Measurements from ENCODE around the gene CPM. TPM values are rescaled to one million over a fixed set of nuclear protein-coding genes. Genes with fewer than 3 reads are reported as not detected.

The CPM gene
- total RNA-seq, 2 experiments from 2014 or later, result 0.27 to 0.87 TPM

GRCh38 chr12:68967046-68967445 is 34.1 kb upstream of the CPM start:
- Mint-ChIP-seq H3K27me3 (no peaks in the 10 kb centered on the region), H3K4me1 (no peaks in the 10 kb centered on the region), H3K4me3 (no peak overlapping the region), H3K27ac (no peak overlapping the region), H3K36me3 (ENCODE audit: low read depth) (peaks cover 5% of the 10 kb centered on the region), H3K9me3 (peaks cover 14% of the 10 kb centered on the region)
- no peak for DNase-seq
- ChIA-PET POLR2A (no interaction called here), CTCF (interaction anchor here (0.7 to 2.0 kb wide), 4 partner anchors 10 to 75 kb away, joined by 3 to 7 read pairs (median 4); no protein-coding TSS in a partner anchor)

DNA sequence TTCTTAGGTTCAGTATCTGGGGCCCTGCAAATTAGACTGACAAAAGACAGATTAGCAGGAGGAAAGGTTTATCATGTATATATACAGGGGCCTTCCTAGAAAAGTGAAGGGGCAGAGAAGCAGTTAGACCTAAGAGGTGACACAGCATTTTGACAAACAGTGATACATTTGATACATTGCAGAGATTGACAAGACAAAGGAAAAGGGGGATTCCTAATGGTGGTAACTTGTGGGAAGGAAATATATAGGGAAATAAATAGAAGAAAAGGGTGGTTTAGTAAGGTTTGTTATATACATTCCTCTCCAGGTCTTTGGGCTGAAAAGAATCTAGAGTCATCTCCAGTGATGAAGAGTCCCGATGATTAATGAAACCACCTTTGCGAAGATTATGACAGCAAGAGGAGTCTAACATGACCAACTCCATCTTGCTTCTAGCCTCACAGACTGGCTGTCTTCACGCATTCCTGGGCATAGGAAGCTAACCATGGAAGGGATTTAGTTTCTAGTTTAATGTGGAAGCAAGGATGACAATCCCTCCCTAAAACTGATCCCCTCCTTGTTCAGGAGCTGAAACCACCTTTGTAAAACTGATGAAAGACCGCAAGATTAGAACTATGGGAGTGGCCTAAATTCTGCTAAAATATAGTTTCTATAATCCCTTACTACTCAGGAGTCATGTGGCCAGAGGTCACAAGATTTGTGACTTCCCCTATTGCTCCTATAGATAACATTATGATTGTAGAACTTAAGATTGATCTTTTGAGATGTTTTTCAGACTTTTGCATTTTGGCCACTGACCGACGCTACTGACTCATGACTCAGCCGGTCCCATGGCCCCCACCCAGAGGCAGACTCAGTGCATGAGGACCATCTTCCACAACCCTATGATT is 31.1 kb upstream of the CPM start:
- DNase-seq, result no peak
- Mint-ChIP-seq H3K4me1 (peaks cover 6% of the 10 kb centered on the region), H3K27me3 (no peaks in the 10 kb centered on the region), H3K4me3 (no peak overlapping the region), H3K27ac (no peak overlapping the region), H3K9me3 (peaks cover 20% of the 10 kb centered on the region), H3K36me3 (ENCODE audit: low read depth) (peaks cover 12% of the 10 kb centered on the region)
- ChIA-PET CTCF (no interaction called here), POLR2A (no interaction called here)

DNA sequence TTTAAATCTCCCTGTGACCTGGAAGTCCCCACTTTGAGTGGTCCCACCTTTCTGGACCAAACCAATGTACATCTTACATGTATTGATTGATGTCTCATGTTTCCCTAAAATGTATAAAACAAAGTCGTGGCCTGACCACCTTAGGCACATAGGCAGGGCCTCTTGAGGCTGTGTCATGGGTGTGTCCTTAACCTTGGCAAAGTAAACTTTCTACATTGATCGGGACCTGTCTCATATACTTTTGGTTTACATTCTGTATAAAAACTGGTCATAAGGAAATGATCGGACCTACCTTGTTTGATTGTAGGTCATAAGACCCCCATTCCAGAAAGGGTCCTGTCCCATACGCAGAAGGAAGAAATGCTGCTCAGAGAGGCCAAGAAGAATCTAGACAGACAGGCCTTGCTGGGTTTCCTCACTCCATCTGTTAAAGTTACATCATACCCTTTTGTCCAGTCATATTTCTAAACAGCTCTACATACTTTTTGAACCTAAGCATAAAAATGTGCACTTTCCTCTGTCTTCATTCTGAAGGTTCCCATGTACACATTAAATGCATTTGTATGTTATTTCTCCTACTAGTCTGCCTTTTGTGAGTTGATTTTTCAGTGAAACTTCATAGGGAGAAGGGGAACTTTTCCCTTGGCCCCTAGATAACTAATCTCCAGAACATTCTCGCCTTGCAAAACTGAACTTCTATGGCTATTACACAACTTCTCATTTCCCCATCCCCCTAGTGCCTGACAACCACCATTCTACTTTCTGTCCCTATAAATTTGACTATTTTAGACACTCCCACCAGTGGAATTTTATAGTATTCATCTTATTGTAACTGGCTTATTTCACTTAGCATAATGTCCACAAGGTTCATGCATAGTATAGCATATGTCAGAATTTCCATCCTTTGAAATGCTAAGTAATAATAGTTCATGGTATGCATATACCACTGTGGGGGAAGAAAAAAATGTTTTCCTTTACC is 30.2 kb upstream of the CPM start:
- peaks cover 29% of the 10 kb centered on the region for H3K9me3 Mint-ChIP-seq
- H3K4me1 Mint-ChIP-seq, result peaks cover 15% of the 10 kb centered on the region
- H3K27me3 Mint-ChIP-seq, result no peaks in the 10 kb centered on the region
- ChIA-PET POLR2A (no interaction called here), CTCF (no interaction called here)
- DNase-seq, result no peak
- no peak overlapping the region for H3K27ac Mint-ChIP-seq
- no peak overlapping the region for H3K4me3 Mint-ChIP-seq
- peaks cover 18% of the 10 kb centered on the region for H3K36me3 Mint-ChIP-seq (ENCODE audit: low read depth)

DNA sequence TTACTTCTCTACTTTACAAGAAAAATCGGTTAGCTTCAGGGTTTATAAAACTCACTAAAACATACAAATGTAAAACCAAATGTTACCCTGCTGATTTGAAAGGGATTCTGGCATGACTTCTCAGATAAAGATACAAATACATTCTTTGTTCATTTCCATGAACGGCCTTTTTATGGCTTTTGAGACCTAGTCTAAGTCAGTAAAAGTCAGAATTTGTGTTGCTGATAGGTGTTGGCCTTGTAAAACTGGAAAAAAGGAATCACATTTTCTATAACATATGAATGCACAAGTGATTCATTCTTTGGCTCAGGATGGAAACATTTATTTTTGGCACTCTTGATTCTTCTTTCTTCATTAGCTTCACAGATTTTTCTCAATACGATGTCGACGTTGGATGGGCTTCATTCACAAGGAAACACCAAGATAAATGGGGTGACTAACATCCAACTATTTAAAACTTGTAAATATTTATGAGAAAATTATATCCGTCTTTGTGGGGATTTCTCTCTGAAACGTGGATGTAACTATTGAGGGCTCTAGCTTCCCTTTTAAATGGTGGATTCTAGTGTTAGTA is 27.0 kb upstream of the CPM start:
- Mint-ChIP-seq H3K9me3 (peaks cover 31% of the 10 kb centered on the region), H3K4me3 (no peak overlapping the region), H3K27me3 (no peaks in the 10 kb centered on the region), H3K4me1 (peaks cover 21% of the 10 kb centered on the region), H3K36me3 (ENCODE audit: low read depth) (peaks cover 18% of the 10 kb centered on the region), H3K27ac (no peak overlapping the region)
- CTCF ChIA-PET, result no interaction called here
- DNase-seq, result no peak
- POLR2A ChIA-PET, result no interaction called here

GRCh38 chr12:68959143-68959858 is 26.3 kb upstream of the CPM start:
- H3K36me3 Mint-ChIP-seq (ENCODE audit: low read depth), result peaks cover 18% of the 10 kb centered on the region
- H3K27ac Mint-ChIP-seq, result no peak overlapping the region
- DNase-seq, result no peak
- CTCF ChIA-PET, result no interaction called here
- no peaks in the 10 kb centered on the region for H3K27me3 Mint-ChIP-seq
- peaks cover 21% of the 10 kb centered on the region for H3K4me1 Mint-ChIP-seq
- no peak overlapping the region for H3K4me3 Mint-ChIP-seq
- POLR2A ChIA-PET, result no interaction called here
- H3K9me3 Mint-ChIP-seq, result peaks cover 28% of the 10 kb centered on the region

DNA sequence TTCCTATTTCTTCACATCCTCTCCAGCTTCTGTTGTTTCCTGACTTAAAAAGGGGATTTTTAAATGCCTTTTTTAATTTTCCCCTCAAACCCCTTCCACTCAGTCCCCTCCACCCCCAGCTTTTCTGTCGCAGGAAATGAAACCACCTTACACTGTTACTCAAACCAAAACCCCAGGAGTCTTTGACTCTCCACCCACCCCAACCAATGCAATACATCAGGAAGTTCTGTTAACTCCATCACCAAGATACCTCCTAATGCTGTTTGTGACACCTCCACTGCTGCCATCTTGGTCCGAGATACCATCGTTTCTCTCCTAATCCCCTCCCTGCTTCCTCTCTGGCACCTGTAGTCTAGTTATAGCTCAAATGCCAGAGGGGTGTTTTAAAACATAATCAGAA is 25.4 kb upstream of the CPM start:
- Mint-ChIP-seq H3K36me3 (ENCODE audit: low read depth) (peaks cover 18% of the 10 kb centered on the region), H3K9me3 (peaks cover 28% of the 10 kb centered on the region), H3K27me3 (no peaks in the 10 kb centered on the region), H3K4me1 (peaks cover 21% of the 10 kb centered on the region), H3K27ac (peak overlapping the region; percentile 27), H3K4me3 (no peak overlapping the region)
- ChIA-PET CTCF (no interaction called here), POLR2A (no interaction called here)
- peak; percentile 13 for DNase-seq

DNA sequence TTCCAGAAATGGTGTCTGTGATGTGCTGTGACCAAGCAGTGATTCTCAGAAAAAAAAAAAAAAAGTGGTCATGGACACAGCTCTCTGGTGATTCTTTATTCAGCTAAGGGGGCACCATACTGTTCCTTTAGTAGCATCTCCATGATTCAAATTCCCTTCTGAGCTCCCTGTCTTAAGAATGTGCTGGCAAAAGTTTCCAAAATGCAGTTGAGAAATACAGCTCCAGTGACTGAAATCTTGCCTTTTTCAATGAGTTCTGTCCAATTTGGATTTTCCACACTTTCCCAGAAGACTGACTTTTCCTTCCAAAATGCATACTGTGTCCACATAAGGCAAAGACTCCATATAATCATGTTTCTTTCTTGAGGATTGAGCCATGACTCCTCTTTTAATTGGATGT is 24.3 kb upstream of the CPM start:
- H3K27me3 Mint-ChIP-seq, result no peaks in the 10 kb centered on the region
- ChIA-PET CTCF (interaction anchor here (1.1 kb wide), 2 partner anchors 10 to 21 kb away, joined by 3 read pairs; no protein-coding TSS in a partner anchor), POLR2A (no interaction called here)
- no peak overlapping the region for H3K27ac Mint-ChIP-seq
- H3K4me3 Mint-ChIP-seq, result no peak overlapping the region
- no peak for DNase-seq
- H3K9me3 Mint-ChIP-seq, result peaks cover 22% of the 10 kb centered on the region
- H3K4me1 Mint-ChIP-seq, result peaks cover 21% of the 10 kb centered on the region
- H3K36me3 Mint-ChIP-seq (ENCODE audit: low read depth), result peaks cover 13% of the 10 kb centered on the region

- DNase-seq, result no peak
- Mint-ChIP-seq H3K27me3 (no peaks in the 10 kb centered on the region), H3K4me3 (no peak overlapping the region), H3K9me3 (peaks cover 21% of the 10 kb centered on the region), H3K36me3 (ENCODE audit: low read depth) (peaks cover 13% of the 10 kb centered on the region), H3K4me1 (peaks cover 21% of the 10 kb centered on the region), H3K27ac (no peak overlapping the region)
- ChIA-PET POLR2A (no interaction called here), CTCF (interaction anchor here (1.1 kb wide), 2 partner anchors 11 to 20 kb away, joined by 3 read pairs; no protein-coding TSS in a partner anchor)
Measured at GRCh38 chr12:68956466-68956865, 23.5 kb upstream of the CPM start.

DNA sequence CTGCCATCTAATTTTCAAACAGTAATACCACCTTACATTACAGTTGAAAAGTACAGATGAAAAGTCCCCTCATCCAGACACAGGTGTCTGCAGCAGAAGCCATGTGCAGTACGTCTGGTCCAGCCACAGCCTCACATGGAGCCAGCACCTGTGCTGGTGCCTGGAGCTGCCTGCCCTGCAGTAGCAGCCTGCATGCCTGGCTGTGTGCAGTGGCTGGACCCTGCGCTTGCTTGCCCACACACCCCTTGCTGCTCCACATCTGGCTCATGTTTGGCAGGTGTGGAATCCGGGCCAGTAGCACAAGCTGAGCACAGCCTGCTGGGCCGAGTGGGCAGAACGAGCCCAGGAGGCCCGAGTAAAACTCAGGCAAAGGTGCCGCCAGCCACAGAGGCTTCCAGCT is 21.8 kb upstream of the CPM start:
- Mint-ChIP-seq H3K4me1 (peaks cover 21% of the 10 kb centered on the region), H3K27me3 (no peaks in the 10 kb centered on the region), H3K9me3 (peaks cover 19% of the 10 kb centered on the region), H3K4me3 (no peak overlapping the region), H3K27ac (no peak overlapping the region), H3K36me3 (ENCODE audit: low read depth) (peaks cover 9% of the 10 kb centered on the region)
- no peak for DNase-seq
- POLR2A ChIA-PET, result no interaction called here
- CTCF ChIA-PET, result interaction anchor here (0.7 to 1.6 kb wide), 2 partner anchors 13 to 30 kb away, joined by 3 to 7 read pairs; no protein-coding TSS in a partner anchor

DNA sequence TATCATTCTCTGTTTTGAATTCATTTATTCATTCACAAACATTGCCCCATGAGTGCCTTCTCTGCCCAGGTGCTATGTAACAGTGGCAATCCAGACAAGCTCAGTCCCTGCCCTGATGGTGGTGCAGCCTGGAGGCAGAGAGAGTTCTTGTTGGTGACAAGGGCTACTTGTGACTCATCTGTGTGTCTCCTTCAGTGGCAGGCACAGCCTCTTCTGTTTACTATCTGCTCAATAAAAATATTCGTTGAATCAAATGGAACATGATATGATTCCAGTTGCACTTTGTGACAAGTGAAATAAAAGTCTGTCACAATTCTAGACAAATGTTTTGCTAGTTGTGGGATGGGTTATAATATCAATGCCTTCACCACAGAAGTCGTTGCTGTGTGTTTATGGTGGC is 20.6 kb upstream of the CPM start:
- DNase-seq, result no peak
- ChIA-PET POLR2A (no interaction called here), CTCF (interaction anchor here (1.5 kb wide), 1 partner anchor 11 kb away, joined by 3 read pairs; no protein-coding TSS in a partner anchor)
- H3K27me3 Mint-ChIP-seq, result no peaks in the 10 kb centered on the region
- H3K4me3 Mint-ChIP-seq, result no peak overlapping the region
- no peak overlapping the region for H3K27ac Mint-ChIP-seq
- H3K4me1 Mint-ChIP-seq, result peaks cover 10% of the 10 kb centered on the region
- peaks cover 10% of the 10 kb centered on the region for H3K9me3 Mint-ChIP-seq
- peaks cover 3% of the 10 kb centered on the region for H3K36me3 Mint-ChIP-seq (ENCODE audit: low read depth)

- no peak for DNase-seq
- POLR2A ChIA-PET, result no interaction called here
- no peaks in the 10 kb centered on the region for H3K4me1 Mint-ChIP-seq
- H3K4me3 Mint-ChIP-seq, result no peak overlapping the region
- H3K36me3 Mint-ChIP-seq (ENCODE audit: low read depth), result no peaks in the 10 kb centered on the region
- CTCF ChIA-PET, result interaction anchor here (1.1 kb wide), 1 partner anchor 11 kb away, joined by 3 read pairs; no protein-coding TSS in a partner anchor
- no peak overlapping the region for H3K27ac Mint-ChIP-seq
- peaks cover 4% of the 10 kb centered on the region for H3K9me3 Mint-ChIP-seq
- no peaks in the 10 kb centered on the region for H3K27me3 Mint-ChIP-seq
Measured at GRCh38 chr12:68951652-68952051, 18.7 kb upstream of the CPM start.

DNA sequence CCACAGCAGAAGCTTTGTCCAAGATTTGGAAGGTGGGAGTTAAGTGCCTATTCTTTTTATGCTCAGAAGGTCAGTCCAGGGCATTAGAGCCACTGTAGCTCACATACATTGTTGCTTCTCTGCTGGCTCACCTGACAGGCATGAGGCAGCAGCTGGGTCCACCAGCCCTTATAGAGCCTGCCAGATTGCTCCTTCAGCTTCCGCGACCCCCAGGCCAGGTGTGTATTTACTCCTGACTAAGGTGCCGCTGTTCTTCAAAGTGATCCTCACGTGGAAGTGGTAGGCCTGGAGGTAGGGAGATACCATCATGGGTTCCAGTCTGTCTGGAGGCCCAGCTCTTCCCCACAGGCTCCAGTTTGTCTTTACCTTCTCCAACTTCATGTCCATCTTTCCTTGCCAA is 17.5 kb upstream of the CPM start:
- Mint-ChIP-seq H3K4me3 (no peak overlapping the region), H3K36me3 (ENCODE audit: low read depth) (no peaks in the 10 kb centered on the region), H3K4me1 (no peaks in the 10 kb centered on the region), H3K27ac (no peak overlapping the region), H3K27me3 (no peaks in the 10 kb centered on the region), H3K9me3 (no peaks in the 10 kb centered on the region)
- no peak for DNase-seq
- ChIA-PET CTCF (interaction anchor here (0.6 kb wide), 1 partner anchor 311 kb away, joined by 3 read pairs; no protein-coding TSS in a partner anchor), POLR2A (no interaction called here)

All from activated CD4-positive, alpha-beta T cell treated with anti-CD3 and anti-CD28 coated beads, Interleukin-2, amount 10 ng/mL, durations not matched to agents 7 days and 5 days (primary cell).